HG02943 (cell line): ENCODE results near the gene POLD1.
"Not testable (repeated sequence)": the region's sequence is repeated elsewhere in the genome, so short reads cannot be mapped to it uniquely, and the experiment has no call there.

ENCODE experiments used
- ATAC-seq: cut with Tn5 transposase; IDR thresholded peaks from one replicate; pipeline ENCODE4 v1.9.1; 2021; ENCODE audit warnings: mild to moderate bottlenecking, low read depth, moderate library complexity; ENCODE audit not compliant: unreplicated experiment

POLD1 gene

DNA sequence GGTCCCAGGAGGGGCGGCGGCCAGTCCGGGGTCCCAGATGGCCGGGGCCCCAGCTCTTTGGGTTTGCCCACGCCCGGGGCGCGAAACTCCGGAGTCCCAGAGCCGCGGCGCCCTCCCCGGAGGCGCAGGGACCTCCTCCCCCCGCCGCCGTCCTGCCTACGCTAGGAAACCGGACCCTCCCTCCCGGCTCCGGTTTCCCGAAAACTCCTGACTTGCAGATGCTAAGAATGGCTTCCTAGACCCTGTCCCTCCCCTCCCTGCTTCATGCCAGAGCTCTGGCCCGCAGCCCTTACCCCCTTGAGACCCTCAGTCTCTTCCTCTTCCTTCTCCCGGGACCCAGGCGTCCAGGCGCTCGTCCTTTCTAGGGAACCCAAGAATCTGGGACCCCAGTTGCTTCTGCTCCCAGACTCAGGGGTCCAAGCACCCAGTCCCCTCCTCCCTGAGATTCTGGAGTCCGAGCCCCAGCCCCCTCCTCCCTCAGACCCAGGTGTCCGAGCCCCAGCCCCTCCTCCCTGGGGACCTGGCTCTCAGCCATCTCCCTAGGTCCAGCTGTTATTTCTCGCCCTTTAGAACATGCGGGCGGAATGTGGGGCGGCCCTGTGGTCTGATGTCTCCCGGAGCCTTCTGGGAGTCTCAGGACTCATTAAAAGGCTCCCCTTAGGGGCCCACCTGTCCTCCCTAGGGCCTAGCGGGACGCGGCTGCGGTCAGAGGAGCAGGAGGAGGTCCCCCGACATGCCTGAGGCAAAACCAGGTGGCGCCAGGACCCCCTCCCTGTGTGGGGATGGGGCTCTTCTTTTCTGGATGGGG is 48.3 kb downstream of the POLD1 start, which contains the start of gene MYBPC2:
Gene MYBPC2 (plus strand): TSS at position 672 of the 808 bp plus-strand sequence. CDS start 62 bp downstream, at position 734.
- ATAC-seq: no peak

DNA sequence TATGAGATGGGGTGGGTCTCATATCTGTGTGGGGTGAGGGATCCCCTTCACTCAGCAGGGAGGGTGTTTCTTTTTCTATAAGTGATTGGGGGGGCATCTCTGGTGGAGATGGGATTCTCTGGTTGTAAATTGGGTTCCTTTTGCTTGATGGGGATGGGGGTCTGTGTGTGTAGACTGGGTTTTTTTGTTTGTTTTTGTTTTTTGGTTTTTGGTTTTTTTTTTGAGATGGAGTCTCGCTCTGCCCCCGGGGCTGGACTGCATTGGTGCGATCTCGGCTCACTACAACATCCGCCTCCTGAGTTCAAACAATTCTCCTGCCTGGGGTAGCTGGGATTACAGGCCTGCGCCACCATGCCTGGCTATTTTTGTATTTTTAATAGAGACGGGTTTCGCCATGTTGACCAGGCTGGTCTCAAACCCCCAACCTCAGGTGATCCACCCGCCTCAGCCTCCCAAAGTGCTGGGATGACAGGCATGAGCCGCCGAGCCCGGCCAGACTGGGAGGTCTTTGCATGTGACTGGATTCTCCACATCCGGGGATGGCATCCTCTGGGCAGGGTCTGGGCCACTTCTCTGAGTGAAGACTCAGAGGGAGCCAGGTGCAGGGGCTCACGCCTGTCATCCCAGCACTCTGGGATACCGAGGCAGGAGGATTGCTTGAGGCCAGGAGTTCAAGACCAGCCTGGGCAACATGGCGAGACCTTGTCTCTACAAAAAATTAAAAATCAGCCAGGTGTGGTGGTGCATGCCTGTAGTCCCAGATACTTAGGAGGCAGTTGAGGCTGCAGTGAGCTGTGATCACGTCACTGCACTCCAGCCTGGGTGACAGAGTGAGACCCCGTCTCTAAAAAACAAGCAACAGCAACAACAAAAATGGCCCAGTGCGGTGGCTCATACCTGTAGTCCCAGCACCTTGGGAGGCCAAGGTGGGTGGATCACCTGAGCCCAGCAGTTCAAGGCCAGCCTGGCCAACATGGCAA is 49.3 kb downstream of the POLD1 start:
- ATAC-seq: no peak

DNA sequence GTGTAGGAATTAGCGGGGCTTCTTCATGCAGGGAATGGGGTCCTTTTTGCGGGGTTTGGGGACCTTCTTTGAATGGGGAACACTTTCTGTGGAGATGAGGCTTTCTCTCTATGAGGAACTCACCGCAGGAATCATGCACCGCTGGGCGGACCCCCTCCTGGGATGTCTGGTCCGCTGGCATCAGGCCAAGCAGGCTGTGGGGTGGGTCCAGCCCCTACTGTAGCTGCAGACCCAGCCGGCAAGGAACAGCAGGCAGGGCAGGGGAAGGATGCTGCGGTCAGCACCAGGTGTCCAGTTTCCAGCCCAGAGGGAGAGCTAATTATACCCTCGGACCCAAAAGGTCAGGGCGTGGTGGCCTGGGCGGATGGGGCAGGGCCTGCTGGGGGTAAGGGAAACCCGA is 50.4 kb downstream of the POLD1 start:
- no peak for ATAC-seq

- no peak for ATAC-seq
These were observed 51.1 kb downstream of the POLD1 start for GRCh38 chr19:50435221-50435620.

DNA sequence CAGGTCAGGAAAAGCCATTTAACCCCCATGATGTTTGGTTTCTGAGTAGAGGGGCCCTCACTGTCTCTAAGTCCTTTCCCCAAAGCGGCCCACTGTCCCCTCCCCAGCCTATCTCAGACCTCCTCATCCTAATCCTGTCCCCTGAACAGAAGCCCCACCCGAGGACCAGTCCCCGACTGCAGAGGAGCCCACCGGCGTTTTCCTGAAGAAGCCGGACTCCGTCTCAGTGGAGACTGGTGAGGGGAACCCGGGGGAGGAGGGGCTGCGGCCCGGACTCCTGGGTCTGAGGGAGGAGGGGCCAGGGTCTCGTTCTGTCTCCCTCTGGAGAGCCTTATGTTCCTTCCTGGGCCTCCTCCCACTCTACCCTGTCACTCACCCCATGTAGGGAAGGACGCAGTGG is 51.5 kb downstream of the POLD1 start:
- no peak for ATAC-seq

GRCh38 chr19:50437862-50438449 is 53.8 kb downstream of the POLD1 start:
- ATAC-seq: no peak

GRCh38 chr19:50439130-50439529 is 55.0 kb downstream of the POLD1 start:
- ATAC-seq: not testable (repeated sequence)

- ATAC-seq: no peak
These were observed 59.9 kb downstream of the POLD1 start for GRCh38 chr19:50444059-50444458.

GRCh38 chr19:50447053-50447452 is 62.9 kb downstream of the POLD1 start:
- no peak for ATAC-seq

GRCh38 chr19:50447750-50448149 is 63.6 kb downstream of the POLD1 start:
- no peak for ATAC-seq

DNA sequence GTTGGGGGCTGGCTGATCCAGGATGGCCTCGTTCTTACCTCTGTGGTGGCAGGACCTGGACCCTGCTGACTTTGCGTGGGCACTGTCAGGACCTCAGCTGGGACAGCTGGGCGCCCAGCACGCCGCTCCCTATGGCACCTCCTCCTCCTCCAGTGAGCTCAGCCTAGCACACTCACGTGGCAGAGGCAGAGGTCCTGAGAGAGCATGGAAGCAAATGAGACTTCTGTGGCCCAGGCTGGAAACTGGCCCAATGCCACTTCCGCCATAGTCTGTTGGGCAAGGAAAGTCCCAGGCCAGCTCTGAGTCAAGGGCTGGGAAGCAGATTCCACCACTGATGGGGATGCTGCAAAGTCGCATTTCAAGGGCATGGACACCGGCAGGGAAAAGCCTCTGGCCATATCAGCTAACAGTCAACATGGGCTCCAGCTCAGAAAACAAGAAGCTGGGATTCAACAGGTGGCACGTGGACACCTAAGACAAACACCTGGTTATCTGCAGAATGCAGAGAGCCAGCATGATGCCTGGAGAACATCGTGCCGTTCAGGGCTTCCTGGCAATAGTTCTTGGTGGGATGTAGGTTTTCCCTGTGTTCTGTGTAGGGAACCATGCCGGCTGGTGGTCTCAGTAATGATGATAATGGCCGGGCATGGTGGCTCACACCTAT is 65.2 kb downstream of the POLD1 start:
- ATAC-seq: no peak

DNA sequence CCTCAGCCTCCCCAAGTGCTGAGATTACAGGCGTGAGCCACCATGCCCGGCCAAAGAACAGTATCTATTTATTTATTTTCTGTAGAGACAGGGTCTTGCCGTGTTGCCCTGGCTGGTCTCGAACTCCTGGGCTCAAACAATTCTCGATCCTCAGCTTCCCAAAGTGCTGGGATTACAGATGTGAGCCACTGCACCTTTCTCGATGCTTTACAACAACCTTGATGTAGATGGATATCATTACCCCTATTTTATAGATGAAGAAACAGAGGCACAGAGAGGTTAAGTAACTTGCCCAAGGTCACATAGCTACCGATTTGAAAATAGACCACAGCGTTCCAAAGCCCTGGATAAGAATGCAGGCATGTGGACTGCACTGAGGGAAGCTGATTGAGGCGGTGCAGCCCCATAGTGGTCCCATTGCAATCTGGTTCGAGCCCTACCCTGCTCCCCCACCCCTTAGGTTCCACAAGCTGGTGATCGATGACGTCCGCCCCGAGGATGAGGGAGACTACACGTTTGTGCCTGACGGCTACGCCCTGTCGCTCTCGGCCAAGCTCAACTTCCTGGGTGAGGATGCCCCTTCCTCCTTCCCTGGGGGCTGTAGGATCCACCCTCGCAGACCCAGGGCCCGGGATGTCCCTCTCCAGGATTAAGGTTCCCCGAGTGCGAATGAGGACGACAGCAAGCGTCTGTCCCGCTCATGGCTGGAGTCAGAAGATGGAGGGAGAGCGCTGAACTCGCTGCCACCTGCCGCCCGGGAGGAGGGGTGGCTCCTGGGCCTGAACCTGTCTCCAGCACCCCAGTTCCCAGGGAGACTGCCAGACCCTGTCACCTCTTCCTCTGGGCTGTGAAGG is 66.4 kb downstream of the POLD1 start:
- ATAC-seq: no peak

- ATAC-seq: no peak
These were observed 67.0 kb downstream of the POLD1 start for GRCh38 chr19:50451223-50451534.

- ATAC-seq: no peak
These were observed 69.1 kb downstream of the POLD1 start for GRCh38 chr19:50453243-50453642.

DNA sequence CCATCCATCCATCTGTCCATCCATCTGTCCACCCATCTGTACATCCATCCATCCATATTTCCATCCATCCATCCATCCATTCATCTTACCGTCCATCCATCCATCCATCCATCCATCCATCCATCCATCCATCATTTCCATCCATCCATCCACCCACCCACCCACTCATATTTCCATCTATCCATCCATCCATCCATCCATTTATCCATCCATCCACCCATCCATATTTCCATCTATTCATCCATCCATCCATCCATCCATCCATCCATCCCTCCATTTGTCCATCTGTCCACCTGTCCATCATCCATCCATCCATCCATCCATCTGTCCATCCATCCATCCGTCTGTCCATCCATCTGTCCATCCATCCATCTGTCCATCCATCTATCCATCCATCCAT is 71.8 kb downstream of the POLD1 start:
- no peak for ATAC-seq

DNA sequence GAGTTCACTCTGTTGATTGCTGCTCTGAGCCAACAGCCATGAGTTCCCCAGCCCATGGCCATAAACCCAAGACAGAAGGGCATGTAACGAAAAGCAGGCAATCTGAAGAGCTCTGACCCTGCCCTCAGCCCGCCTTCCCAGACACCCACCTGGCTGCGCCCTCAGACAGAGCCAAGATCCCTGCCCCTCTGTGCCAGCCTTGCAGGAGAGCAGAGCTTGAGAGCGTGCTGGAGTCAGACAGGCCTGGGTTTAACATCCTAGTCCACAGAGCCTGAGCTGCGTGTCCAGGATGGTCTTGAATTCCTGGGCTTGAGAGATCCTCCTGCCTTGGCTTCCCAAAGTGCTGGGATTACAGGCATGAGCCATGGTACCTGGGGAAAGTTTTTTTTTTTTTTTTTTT is 73.2 kb downstream of the POLD1 start:
- ATAC-seq: no peak

DNA sequence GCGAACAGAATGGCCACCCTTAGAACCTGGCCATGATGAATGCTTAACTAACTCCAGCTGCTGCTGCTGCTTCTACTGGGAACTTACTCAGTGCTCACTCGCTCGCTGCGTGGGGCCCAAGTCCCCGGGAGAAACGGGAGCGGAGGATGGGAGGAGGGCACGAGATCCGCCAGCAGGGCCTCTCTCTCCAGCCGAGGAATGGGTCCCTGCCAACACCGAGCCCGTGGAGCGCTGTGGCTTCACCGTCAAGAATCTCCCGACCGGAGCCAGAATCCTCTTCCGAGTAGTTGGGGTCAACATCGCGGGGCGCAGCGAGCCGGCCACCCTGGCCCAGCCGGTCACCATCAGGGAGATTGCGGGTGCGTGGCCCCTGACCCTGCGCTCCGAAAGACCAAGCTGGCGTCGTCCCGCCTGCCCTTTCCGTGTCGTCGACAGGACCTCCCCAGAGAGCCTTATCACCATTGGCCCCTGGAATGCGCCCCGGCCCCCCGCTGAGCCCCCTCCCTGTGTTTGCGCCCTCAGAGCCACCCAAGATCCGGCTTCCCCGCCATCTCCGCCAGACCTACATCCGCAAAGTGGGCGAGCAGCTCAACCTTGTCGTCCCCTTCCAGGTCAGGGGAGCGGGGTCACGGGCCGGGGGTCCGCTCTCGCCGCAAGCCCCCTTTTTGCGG is 74.4 kb downstream of the POLD1 start:
- no peak for ATAC-seq

DNA sequence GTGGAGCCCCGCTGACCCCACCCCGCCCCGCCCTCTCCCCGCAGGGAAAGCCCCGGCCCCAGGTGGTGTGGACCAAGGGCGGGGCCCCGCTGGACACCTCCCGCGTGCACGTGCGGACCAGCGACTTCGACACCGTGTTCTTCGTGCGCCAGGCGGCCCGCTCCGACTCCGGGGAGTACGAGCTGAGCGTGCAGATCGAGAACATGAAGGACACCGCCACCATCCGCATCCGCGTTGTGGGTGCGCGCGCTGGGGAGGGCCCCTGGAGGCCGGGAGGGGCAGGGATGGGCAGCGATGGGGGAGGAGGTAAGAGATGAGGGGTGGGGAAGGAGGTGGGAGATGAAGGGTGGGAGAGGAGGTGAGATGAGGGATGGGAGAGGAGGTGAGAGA is 74.9 kb downstream of the POLD1 start:
- ATAC-seq: no peak

DNA sequence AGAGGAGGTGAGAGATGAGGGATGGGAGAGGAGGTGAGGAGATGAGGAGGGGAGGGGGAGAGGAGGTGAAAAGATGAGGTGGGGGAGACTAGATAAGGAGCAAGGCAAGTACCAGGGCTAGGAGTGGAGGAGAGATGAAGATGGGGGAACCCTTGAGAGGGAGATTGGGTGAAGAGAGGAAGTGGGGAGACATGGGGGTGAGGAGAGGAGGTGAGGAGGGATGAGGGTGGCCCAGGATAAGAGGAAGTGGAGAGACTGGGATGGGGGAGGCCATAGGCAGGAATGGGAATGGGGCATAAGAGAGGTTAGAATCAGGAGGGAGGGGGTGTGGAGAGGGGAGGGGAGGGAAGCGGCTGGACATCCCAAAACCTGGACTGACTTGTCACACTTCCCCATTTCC is 75.5 kb downstream of the POLD1 start:
- ATAC-seq: no peak
